Hippocampal formation (tissue), 2 donors: ENCODE measurements around the gene SYPL2.

Experiments
- DNase-seq, 2 donors: peaks; one replicate each; lab custom pipeline; 2025; lab: John Stamatoyannopoulos, UW

Gene SYPL2

GRCh38 chr1:109516872-109517271 is 50.5 kb downstream of the SYPL2 start:
- no peak for DNase-seq

GRCh38 chr1:109517337-109517736 is 51.0 kb downstream of the SYPL2 start:
- no peak for DNase-seq

- no peak for DNase-seq
Observed at GRCh38 chr1:109521002-109521951, 54.9 kb downstream of the SYPL2 start.

GRCh38 chr1:109522026-109522425 is 55.7 kb downstream of the SYPL2 start:
- no peak for DNase-seq

- no peak for DNase-seq
Observed at GRCh38 chr1:109523706-109524105, 57.4 kb downstream of the SYPL2 start.

GRCh38 chr1:109527098-109527811 is 60.9 kb downstream of the SYPL2 start:
- no peak for DNase-seq

GRCh38 chr1:109527846-109528695 is 61.7 kb downstream of the SYPL2 start:
- DNase-seq: no peak

GRCh38 chr1:109528712-109529111 is 62.4 kb downstream of the SYPL2 start:
- no peak for DNase-seq

- peak in 1 of 2 donors; percentile 48 for DNase-seq
Observed at GRCh38 chr1:109529881-109530456, 63.6 kb downstream of the SYPL2 start.

GRCh38 chr1:109530457-109531087 is 64.2 kb downstream of the SYPL2 start:
- peak; percentile 37 to 48 for DNase-seq

GRCh38 chr1:109531380-109531779 is 65.0 kb downstream of the SYPL2 start:
- no peak for DNase-seq
